IPS-11a (cell line): ENCODE results near the gene ASIC2.
"Not testable (repeated sequence)": the region's sequence is repeated elsewhere in the genome, so short reads cannot be mapped to it uniquely, and the experiment has no call there.

Experiments used
- H3K4me3 ChIP-seq: one replicate; pipeline ENCODE4 v1.5.1; 2013; ENCODE audit warnings: low read depth, low read length, control low read depth

The ASIC2 gene

GRCh38 chr17:32992321-32993033 is 300.6 kb downstream of the ASIC2 start:
- H3K4me3 ChIP-seq = no peak overlapping the region

- H3K4me3 ChIP-seq = no peak overlapping the region
Observed at GRCh38 chr17:32988481-32989101, 304.5 kb downstream of the ASIC2 start.

- not testable (repeated sequence) for H3K4me3 ChIP-seq
Observed at GRCh38 chr17:32987868-32988267, 305.2 kb downstream of the ASIC2 start.

GRCh38 chr17:32987453-32987805 is 305.7 kb downstream of the ASIC2 start:
- not testable (repeated sequence) for H3K4me3 ChIP-seq

- no peak overlapping the region for H3K4me3 ChIP-seq
Observed at GRCh38 chr17:32985050-32985756, 307.9 kb downstream of the ASIC2 start.

- not testable (repeated sequence) for H3K4me3 ChIP-seq
Observed at GRCh38 chr17:32981611-32982010, 311.5 kb downstream of the ASIC2 start.

GRCh38 chr17:32980230-32980629 is 312.9 kb downstream of the ASIC2 start:
- H3K4me3 ChIP-seq = no peak overlapping the region

- H3K4me3 ChIP-seq = no peak overlapping the region
Observed at GRCh38 chr17:32976605-32977004, 316.5 kb downstream of the ASIC2 start.

- no peak overlapping the region for H3K4me3 ChIP-seq
Observed at GRCh38 chr17:32976131-32976530, 317.0 kb downstream of the ASIC2 start.

GRCh38 chr17:32971171-32971570 is 321.9 kb downstream of the ASIC2 start:
- H3K4me3 ChIP-seq = no peak overlapping the region

GRCh38 chr17:32970281-32970680 is 322.8 kb downstream of the ASIC2 start:
- H3K4me3 ChIP-seq = no peak overlapping the region

GRCh38 chr17:32969231-32969630 is 323.9 kb downstream of the ASIC2 start:
- not testable (repeated sequence) for H3K4me3 ChIP-seq

- no peak overlapping the region for H3K4me3 ChIP-seq
Observed at GRCh38 chr17:32964541-32964940, 328.6 kb downstream of the ASIC2 start.
